K562 (cell line): ENCODE data around the gene CHGA.

Experiments
- PCBP1 ChIP-seq: fragments of 200-400 bp; formaldehyde crosslinking; IDR thresholded peaks from 2 replicates; pipeline ENCODE4 v1.6.1; 2018; ENCODE audit warnings: mild to moderate bottlenecking, low read depth, low read length; ENCODE audit not compliant: poor library complexity, severe bottlenecking
- POLR2A ChIP-seq: fragments of 450-650 bp; conservative IDR thresholded peaks from 2 replicates; pipeline ENCODE4 v1.6.1; 2016

- TF ChIP-seq PCBP1 (no peak), POLR2A (no peak)
These were observed 774 bp downstream of the CHGA start for GRCh38 chr14:92923744-92924103.
